Prostate gland (tissue), 2 donors: ENCODE measurements around the gene SCN4A.

Experiments
- CTCF ChIP-seq, 4 experiments: fragments of 200-600 bp in 2 of 4; fragments of 450-650 bp in 2 of 4; sonication (generic) in 2 of 4; IDR thresholded peaks; 1 replicate in 3 of 4; 2 replicates in 1 of 4; pipeline ENCODE4 v1.5.1; 2016 to 2019; ENCODE audit warnings: antibody characterized with exemption in 4 of 4, mild to moderate bottlenecking in 2 of 4, moderate library complexity in 2 of 4
- POLR2A ChIP-seq: fragments of 450-650 bp; IDR thresholded peaks from one replicate; pipeline ENCODE4 v1.6.1; 2016; ENCODE audit warnings: antibody characterized with exemption, mild to moderate bottlenecking

DNA sequence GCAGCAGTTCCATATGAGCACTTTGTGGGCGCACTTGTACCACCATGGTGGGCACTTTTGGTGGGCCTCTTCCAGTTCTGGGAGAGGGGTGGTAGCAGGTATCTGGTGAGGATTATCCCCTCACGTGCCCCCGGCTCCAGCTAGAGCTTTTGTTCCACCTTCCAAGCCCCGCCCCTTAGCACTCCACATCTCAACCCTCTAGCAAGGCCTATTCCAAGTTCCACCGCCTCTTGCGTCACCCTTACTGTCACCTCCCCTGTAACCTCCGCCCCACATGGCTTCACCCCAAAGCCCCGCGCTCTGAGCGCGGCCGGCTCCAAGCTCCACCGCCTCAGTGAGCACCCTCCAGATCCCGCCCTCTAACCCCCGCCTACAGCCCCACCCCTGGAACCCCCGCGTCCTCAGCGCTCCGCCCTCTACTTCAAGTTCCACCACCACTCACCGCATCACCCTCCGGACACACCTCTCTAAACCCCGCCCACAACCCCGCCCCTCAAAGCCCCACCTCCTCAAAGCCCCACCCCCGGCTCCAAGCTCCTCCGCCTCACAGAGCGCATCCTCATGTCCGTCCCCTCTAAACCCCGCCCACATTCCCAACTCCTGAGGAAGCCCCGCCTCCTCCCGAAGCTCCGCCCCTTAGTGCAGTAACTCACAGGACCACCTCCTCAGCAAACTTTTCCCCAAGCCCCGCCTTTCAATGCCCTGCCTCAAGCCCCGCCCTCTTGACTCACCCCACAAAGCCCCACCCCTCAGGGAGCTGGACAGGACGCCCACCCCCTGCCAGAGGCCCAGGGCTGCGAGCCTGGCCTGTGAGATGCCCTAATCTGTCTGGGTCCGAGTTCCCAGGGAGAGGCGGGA is 11.1 kb downstream of the SCN4A start:
- no peak for TF ChIP-seq CTCF (IDR thresholded peaks at IDR 0.05)
- TF ChIP-seq POLR2A, result no peak
